ENCODE measurements around the gene SAMHD1. TPM values are rescaled to one million over a fixed set of nuclear protein-coding genes. Genes with fewer than 3 reads are reported as not detected.
A peak's percentile ranks its signal among the peaks of the same experiment; 100 is the strongest.

Gene SAMHD1
- total RNA-seq, 1 donor from 2014 or later: 30.8 TPM

DNA sequence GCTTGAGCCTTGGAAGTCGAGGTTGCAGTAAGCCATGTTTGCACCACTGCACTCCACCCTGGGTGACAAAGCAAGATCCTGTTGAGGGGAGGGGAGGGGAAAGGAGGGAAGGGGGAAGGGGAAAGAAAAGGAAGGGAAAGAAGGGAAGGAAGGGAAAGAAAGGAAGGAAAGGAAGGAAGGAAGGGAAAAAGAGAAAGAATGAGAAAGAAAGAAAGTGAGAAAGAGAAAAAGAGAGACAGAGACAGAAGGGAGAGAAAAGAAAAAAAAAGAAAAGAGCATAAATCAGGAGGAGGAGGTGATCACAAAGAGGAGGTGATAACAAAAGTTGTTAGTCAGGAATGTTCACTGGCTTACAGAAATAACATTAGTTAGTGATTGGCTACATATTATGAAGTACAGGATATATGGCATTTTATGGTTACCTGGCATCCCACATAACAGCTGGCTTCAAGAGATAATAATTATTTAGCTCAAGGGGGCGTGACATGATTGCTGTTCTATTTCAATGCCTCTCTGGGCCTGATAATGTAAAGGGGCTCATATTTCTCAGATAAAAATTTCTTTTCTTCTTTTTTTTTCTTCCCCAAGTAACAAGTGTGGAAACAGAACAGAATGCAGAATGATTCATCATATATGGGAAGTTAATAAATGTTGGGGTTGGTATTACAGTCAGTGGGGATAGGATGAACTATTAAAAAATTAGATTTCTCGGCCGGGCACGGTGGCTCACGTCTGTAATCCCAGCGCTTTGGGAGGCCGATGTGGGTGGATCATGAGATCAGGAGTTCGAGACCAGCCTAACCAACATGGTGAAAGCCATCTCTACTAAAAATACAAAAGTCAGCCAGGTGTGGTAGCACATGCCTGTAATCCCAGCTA is 27.1 kb downstream of the SAMHD1 start:
- H3K4me1 Mint-ChIP-seq (ENCODE audit: low read depth, unreplicated experiment): no peaks in the 10 kb centered on the region
- no peaks in the 10 kb centered on the region for H3K36me3 Mint-ChIP-seq (ENCODE audit: unreplicated experiment)
- no peak for DNase-seq
- no peak overlapping the region for H3K27ac Mint-ChIP-seq (ENCODE audit: unreplicated experiment)
- no peak overlapping the region for H3K4me3 Mint-ChIP-seq (ENCODE audit: unreplicated experiment)
- TF ChIP-seq, protein P1, sequence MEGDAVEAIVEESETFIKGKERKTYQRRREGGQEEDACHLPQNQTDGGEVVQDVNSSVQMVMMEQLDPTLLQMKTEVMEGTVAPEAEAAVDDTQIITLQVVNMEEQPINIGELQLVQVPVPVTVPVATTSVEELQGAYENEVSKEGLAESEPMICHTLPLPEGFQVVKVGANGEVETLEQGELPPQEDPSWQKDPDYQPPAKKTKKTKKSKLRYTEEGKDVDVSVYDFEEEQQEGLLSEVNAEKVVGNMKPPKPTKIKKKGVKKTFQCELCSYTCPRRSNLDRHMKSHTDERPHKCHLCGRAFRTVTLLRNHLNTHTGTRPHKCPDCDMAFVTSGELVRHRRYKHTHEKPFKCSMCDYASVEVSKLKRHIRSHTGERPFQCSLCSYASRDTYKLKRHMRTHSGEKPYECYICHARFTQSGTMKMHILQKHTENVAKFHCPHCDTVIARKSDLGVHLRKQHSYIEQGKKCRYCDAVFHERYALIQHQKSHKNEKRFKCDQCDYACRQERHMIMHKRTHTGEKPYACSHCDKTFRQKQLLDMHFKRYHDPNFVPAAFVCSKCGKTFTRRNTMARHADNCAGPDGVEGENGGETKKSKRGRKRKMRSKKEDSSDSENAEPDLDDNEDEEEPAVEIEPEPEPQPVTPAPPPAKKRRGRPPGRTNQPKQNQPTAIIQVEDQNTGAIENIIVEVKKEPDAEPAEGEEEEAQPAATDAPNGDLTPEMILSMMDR (IDR thresholded peaks at IDR 0.05; ENCODE audit: partially characterized antibody, unreplicated experiment): no peak
- H3K9me3 Mint-ChIP-seq (ENCODE audit: unreplicated experiment): no peaks in the 10 kb centered on the region
- H3K27me3 Mint-ChIP-seq (ENCODE audit: unreplicated experiment): no peaks in the 10 kb centered on the region

DNA sequence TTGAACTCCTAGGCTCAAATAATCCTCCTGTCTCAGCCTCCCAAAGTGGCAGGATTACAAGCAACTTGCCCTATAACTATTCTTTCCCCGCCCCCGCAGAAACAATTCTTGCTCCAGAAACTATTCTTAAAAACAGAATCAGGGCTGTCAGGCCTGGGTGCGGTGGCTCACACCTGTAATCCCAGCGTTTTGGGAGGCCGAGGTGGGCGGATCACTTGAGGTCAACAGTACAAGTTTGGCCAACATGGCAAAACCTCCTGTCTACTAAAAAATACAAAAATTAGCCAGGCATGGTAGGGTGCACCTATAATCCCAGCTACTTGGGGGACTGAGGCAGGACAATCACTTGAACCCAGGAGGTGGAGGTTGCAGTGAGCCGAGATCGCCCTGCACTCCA is 31.2 kb downstream of the SAMHD1 start:
- Mint-ChIP-seq H3K9me3 (ENCODE audit: unreplicated experiment) (no peaks in the 10 kb centered on the region), H3K27me3 (ENCODE audit: unreplicated experiment) (no peaks in the 10 kb centered on the region), H3K27ac (ENCODE audit: unreplicated experiment) (no peak overlapping the region), H3K36me3 (ENCODE audit: unreplicated experiment) (no peaks in the 10 kb centered on the region), H3K4me1 (ENCODE audit: low read depth, unreplicated experiment) (no peaks in the 10 kb centered on the region), H3K4me3 (ENCODE audit: unreplicated experiment) (no peak overlapping the region)
- DNase-seq: no peak
- TF ChIP-seq, protein P1 (IDR thresholded peaks at IDR 0.05; ENCODE audit: partially characterized antibody, unreplicated experiment): no peak

DNA sequence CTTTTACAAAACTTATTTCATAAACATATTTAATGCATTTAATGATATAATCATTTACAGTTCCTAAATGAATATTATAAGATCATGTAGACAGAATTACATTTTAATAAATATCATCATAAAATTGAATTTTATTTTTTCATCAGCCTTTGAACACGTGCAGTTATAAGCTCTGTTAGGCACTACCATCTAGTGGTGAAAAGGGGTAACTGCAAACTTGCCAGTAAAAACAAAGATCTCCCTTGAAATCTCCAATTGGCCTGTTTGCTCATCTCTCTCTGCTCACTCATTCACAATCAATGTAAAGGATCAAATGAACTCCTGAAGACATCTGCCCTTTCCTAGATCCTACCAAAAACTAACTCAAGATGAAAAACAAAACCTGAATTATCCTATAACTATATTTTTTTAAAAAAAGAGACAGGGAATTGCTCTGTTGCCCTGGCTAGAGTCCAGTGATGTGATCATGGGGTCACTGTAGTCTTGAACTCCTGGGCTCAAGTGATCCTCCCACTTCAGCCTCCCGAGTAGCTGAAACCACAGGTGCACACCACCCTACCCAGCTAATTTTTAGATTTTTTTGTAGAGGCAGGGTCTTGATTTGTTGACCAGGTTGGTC is 31.7 kb downstream of the SAMHD1 start:
- DNase-seq: no peak

DNA sequence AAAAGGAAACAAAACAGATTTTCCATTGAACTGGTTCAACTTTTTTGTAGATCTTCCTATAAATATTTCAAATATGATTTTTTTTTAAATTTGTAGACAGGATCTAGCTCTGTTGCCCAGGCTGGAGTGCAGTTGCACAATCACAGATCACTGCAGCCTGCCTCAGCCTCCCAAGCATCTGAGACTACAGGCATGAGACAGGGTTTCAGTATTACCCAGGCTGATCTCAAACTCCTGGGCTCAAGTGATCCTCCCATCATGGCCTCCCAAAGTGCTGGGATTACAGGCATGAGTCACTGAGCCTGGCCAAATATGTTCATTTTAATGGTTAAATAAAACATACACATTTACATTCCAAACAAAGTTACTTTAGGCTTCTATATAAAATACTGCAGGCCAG is 33.6 kb downstream of the SAMHD1 start:
- Mint-ChIP-seq H3K9me3 (ENCODE audit: unreplicated experiment) (no peaks in the 10 kb centered on the region), H3K36me3 (ENCODE audit: unreplicated experiment) (no peaks in the 10 kb centered on the region), H3K27me3 (ENCODE audit: unreplicated experiment) (no peaks in the 10 kb centered on the region), H3K27ac (ENCODE audit: unreplicated experiment) (no peak overlapping the region), H3K4me3 (ENCODE audit: unreplicated experiment) (no peak overlapping the region), H3K4me1 (ENCODE audit: low read depth, unreplicated experiment) (no peaks in the 10 kb centered on the region)
- no peak for DNase-seq
- TF ChIP-seq, protein P1 (IDR thresholded peaks at IDR 0.05; ENCODE audit: partially characterized antibody, unreplicated experiment): no peak

More for the DNA sequence above, 31.7 kb downstream of the SAMHD1 start:
- no peaks in the 10 kb centered on the region for H3K36me3 Mint-ChIP-seq (ENCODE audit: unreplicated experiment)
- no peaks in the 10 kb centered on the region for H3K4me1 Mint-ChIP-seq (ENCODE audit: low read depth, unreplicated experiment)
- no peak overlapping the region for H3K27ac Mint-ChIP-seq (ENCODE audit: unreplicated experiment)
- H3K27me3 Mint-ChIP-seq (ENCODE audit: unreplicated experiment): no peaks in the 10 kb centered on the region
- H3K4me3 Mint-ChIP-seq (ENCODE audit: unreplicated experiment): no peak overlapping the region
- no peaks in the 10 kb centered on the region for H3K9me3 Mint-ChIP-seq (ENCODE audit: unreplicated experiment)
- TF ChIP-seq, protein P1 (IDR thresholded peaks at IDR 0.05; ENCODE audit: partially characterized antibody, unreplicated experiment): peak; percentile 95

DNA sequence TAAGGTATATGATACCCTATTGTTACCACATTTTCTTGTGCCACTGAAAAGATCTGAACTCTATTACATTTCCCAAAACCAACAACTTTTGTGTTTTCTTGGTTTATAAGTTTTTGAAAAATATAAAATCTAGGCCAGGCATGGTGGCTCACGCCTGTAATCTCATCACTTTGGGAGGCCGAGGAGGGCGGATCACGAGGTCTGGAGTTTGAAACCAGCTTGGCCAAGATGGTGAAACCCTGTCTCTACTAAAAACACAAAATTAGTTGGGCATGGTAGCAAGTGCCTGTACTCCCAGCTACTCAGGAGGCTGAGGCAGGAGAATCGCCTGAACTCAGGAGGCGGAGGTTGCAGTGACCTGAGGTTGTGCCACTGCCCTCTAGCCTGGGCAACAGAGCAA is 34.3 kb downstream of the SAMHD1 start:
- Mint-ChIP-seq H3K27ac (ENCODE audit: unreplicated experiment) (no peak overlapping the region), H3K9me3 (ENCODE audit: unreplicated experiment) (no peaks in the 10 kb centered on the region), H3K4me1 (ENCODE audit: low read depth, unreplicated experiment) (no peaks in the 10 kb centered on the region), H3K4me3 (ENCODE audit: unreplicated experiment) (no peak overlapping the region), H3K27me3 (ENCODE audit: unreplicated experiment) (no peaks in the 10 kb centered on the region), H3K36me3 (ENCODE audit: unreplicated experiment) (no peaks in the 10 kb centered on the region)
- TF ChIP-seq, protein P1 (IDR thresholded peaks at IDR 0.05; ENCODE audit: partially characterized antibody, unreplicated experiment): no peak
- DNase-seq: no peak
